Activated CD4-positive, alpha-beta T cell treated with anti-CD3 and anti-CD28 coated beads, Interleukin-10, Interleukin-2, amounts not matched to agents 100 ng/mL and 50 ng/mL, durations not matched to agents 16 hours and 8 hours (primary cell): ENCODE results near the gene UBE2J1.
"Not testable (repeated sequence)": the region's sequence is repeated elsewhere in the genome, so short reads cannot be mapped to it uniquely, and the experiment has no call there.

Source experiments
- DNase-seq: peaks from one replicate; pipeline ENCODE4 v3.0.0-alpha.2; 2020

UBE2J1 gene

GRCh38 chr6:89317067-89317466, 35.5 kb downstream of the UBE2J1 start:
- no peak for DNase-seq

GRCh38 chr6:89315249-89315885, 37.2 kb downstream of the UBE2J1 start, which contains the start of gene GABRR2:
Gene GABRR2, minus strand, starts transcription at chr6:89315299. Its CDS starts 134 bp downstream, at chr6:89315165.
- DNase-seq: no peak

GRCh38 chr6:89314692-89315091, 37.8 kb downstream of the UBE2J1 start:
- DNase-seq: no peak

- no peak for DNase-seq
These were observed 39.5 kb downstream of the UBE2J1 start for GRCh38 chr6:89313006-89313405.

- no peak for DNase-seq
These were observed 40.5 kb downstream of the UBE2J1 start for GRCh38 chr6:89311853-89312531.

- no peak for DNase-seq
These were observed 41.0 kb downstream of the UBE2J1 start for GRCh38 chr6:89311530-89311852.

- no peak for DNase-seq
These were observed 41.6 kb downstream of the UBE2J1 start for GRCh38 chr6:89310929-89311328.

GRCh38 chr6:89308525-89309395, 43.8 kb downstream of the UBE2J1 start:
- no peak for DNase-seq

GRCh38 chr6:89304517-89304916, 48.0 kb downstream of the UBE2J1 start:
- not testable (repeated sequence) for DNase-seq

GRCh38 chr6:89302936-89303335, 49.6 kb downstream of the UBE2J1 start:
- no peak for DNase-seq

GRCh38 chr6:89302195-89302770, 50.2 kb downstream of the UBE2J1 start:
- DNase-seq: no peak

GRCh38 chr6:89301586-89302194, 50.8 kb downstream of the UBE2J1 start:
- no peak for DNase-seq

- no peak for DNase-seq
These were observed 53.1 kb downstream of the UBE2J1 start for GRCh38 chr6:89299466-89299850.

- DNase-seq: peak; percentile 19
These were observed 53.6 kb downstream of the UBE2J1 start for GRCh38 chr6:89298680-89299465.

GRCh38 chr6:89297695-89298351, 54.7 kb downstream of the UBE2J1 start:
- DNase-seq: peak; percentile 69

- no peak for DNase-seq
These were observed 56.5 kb downstream of the UBE2J1 start for GRCh38 chr6:89295981-89296380.

GRCh38 chr6:89295116-89295515, 57.4 kb downstream of the UBE2J1 start:
- not testable (repeated sequence) for DNase-seq

- no peak for DNase-seq
These were observed 61.2 kb downstream of the UBE2J1 start for GRCh38 chr6:89291256-89291819.

GRCh38 chr6:89290401-89291155, 61.9 kb downstream of the UBE2J1 start:
- no peak for DNase-seq

- no peak for DNase-seq
These were observed 62.8 kb downstream of the UBE2J1 start for GRCh38 chr6:89289710-89290109.
